GM23338 (cell line): ENCODE measurements around the gene C1orf74. TPM values are rescaled to one million over a fixed set of nuclear protein-coding genes. Genes with fewer than 3 reads are reported as not detected.

Source experiments
- ATAC-seq: fragments of 200-7000 bp; cut with Tn5 transposase; 3 replicates; pipeline ENCODE4 v1.9.1; 2020
- DNase-seq: peaks from one replicate; pipeline ENCODE4 v3.0.0-alpha.2; 2015; ENCODE audit warnings: low spot score
- H2AFZ ChIP-seq: fragments of 200-600 bp; sonication (generic); 2 replicates; pipeline ENCODE4 v1.8.0; 2016; ENCODE audit warnings: antibody characterized with exemption, mild to moderate bottlenecking, moderate library complexity
- H3F3A ChIP-seq: fragments of 200-600 bp; sonication (generic); replicated peaks from 2 replicates; pipeline ENCODE4 v1.8.0; 2017; ENCODE audit warnings: antibody characterized with exemption, mixed run types, low read depth
- H3K27ac ChIP-seq: fragments of 200-600 bp; sonication (generic); 2 replicates; pipeline ENCODE4 v1.6.1; 2016; ENCODE audit warnings: low read depth
- H3K27me3 ChIP-seq: fragments of 200-600 bp; sonication (generic); 2 replicates; pipeline ENCODE4 v1.8.0; 2016; ENCODE audit warnings: mild to moderate bottlenecking, mixed run types, moderate library complexity; ENCODE audit not compliant: insufficient read depth
- H3K36me3 ChIP-seq: fragments of 200-600 bp; sonication (generic); 2 replicates; pipeline ENCODE4 v1.8.0; 2016; ENCODE audit warnings: mild to moderate bottlenecking; ENCODE audit not compliant: insufficient read depth
- H3K4me1 ChIP-seq: fragments of 200-600 bp; sonication (generic); 2 replicates; pipeline ENCODE4 v1.8.0; 2016; ENCODE audit warnings: mild to moderate bottlenecking, moderate library complexity; ENCODE audit not compliant: insufficient read depth
- H3K4me2 ChIP-seq: fragments of 200-600 bp; sonication (generic); 2 replicates; pipeline ENCODE4 v1.7.1; 2017; ENCODE audit warnings: mixed run types
- H3K4me3 ChIP-seq: fragments of 200-600 bp; sonication (generic); 2 replicates; pipeline ENCODE4 v1.6.1; 2016; ENCODE audit warnings: mixed run types
- H3K79me2 ChIP-seq: fragments of 200-600 bp; sonication (generic); replicated peaks from 2 replicates; pipeline ENCODE4 v1.8.0; 2017; ENCODE audit warnings: mild to moderate bottlenecking; ENCODE audit not compliant: insufficient read depth
- H3K9me2 ChIP-seq: fragments of 200-600 bp; sonication (generic); 2 replicates; pipeline ENCODE4 v1.8.0; 2017; ENCODE audit not compliant: insufficient read depth
- H4K20me1 ChIP-seq: fragments of 200-600 bp; sonication (generic); replicated peaks from 2 replicates; pipeline ENCODE4 v1.8.0; 2017; ENCODE audit warnings: mild to moderate bottlenecking; ENCODE audit not compliant: insufficient read depth
- H3K27ac Mint-ChIP-seq: 2 replicates; pipeline ENCODE4 v1.8.0; 2020; ENCODE audit warnings: inconsistent platforms, mild to moderate bottlenecking, moderate library complexity, mixed read lengths
- H3K27me3 Mint-ChIP-seq: 3 replicates; pipeline ENCODE4 v1.8.0; 2022; ENCODE audit warnings: low read depth, mild to moderate bottlenecking, moderate library complexity, mixed read lengths, inconsistent platforms; ENCODE audit not compliant: insufficient read depth, poor library complexity
- H3K36me3 Mint-ChIP-seq: 3 replicates; pipeline ENCODE4 v1.8.0; 2021; ENCODE audit warnings: low read depth, mild to moderate bottlenecking, inconsistent platforms, moderate library complexity, mixed read lengths
- H3K4me1 Mint-ChIP-seq: 3 replicates; pipeline ENCODE4 v1.8.0; 2020; ENCODE audit warnings: mild to moderate bottlenecking, inconsistent platforms, mixed read lengths
- H3K4me3 Mint-ChIP-seq: 3 replicates; pipeline ENCODE4 v1.8.0; 2021; ENCODE audit warnings: moderate library complexity, mild to moderate bottlenecking, inconsistent platforms, mixed read lengths
- H3K9me3 Mint-ChIP-seq: 3 replicates; pipeline ENCODE4 v1.8.0; 2020; ENCODE audit warnings: moderate library complexity, mild to moderate bottlenecking, inconsistent platforms, mixed read lengths
- EZH2 ChIP-seq: fragments of 200-600 bp; sonication (generic); IDR thresholded peaks from one replicate; pipeline ENCODE4 v1.8.0; 2017; ENCODE audit warnings: antibody characterized with exemption, mild to moderate bottlenecking, low read depth; ENCODE audit not compliant: unreplicated experiment
- NANOG ChIP-seq: IDR thresholded peaks from 2 replicates; pipeline ENCODE4 v1.6.1; 2016; ENCODE audit warnings: antibody characterized with exemption, borderline replicate concordance
- POLR2AphosphoS5 ChIP-seq: IDR thresholded peaks from 2 replicates; pipeline ENCODE4 v1.6.1; 2016; ENCODE audit warnings: antibody characterized with exemption, low read depth
- STAT1 ChIP-seq: IDR thresholded peaks from one replicate; pipeline ENCODE4 v1.6.1; 2016; ENCODE audit warnings: antibody characterized with exemption; ENCODE audit not compliant: unreplicated experiment
- ZNF114 ChIP-seq: fragments of 250-450 bp; sonication (Bioruptor Pico); IDR thresholded peaks from 2 replicates; pipeline ENCODE4 v1.5.0; 2020; ENCODE audit warnings: mild to moderate bottlenecking, moderate library complexity
- polyA plus RNA-seq: library from polyadenylated mRNA; unstranded; fragments of >200 nt; fragmentation: Nextera tagmentation; extraction: Ambion mirVana; gene quantifications from 2 replicates; pipeline ENCODE4 v1.2.1, GENCODE V29; 2016
- total RNA-seq: library from RNA; depleted of rRNA; stranded (reverse); fragments of >200 nt; shearing (Covaris generic); gene quantifications from 2 replicates; pipeline ENCODE4 v1.2.3, GENCODE V29; 2014
- TF ChIP-seq, protein P1 (sequence below): fragments of 250-450 bp; sonication (Bioruptor Pico); IDR thresholded peaks from 2 replicates; pipeline ENCODE4 v1.5.0; 2020; ENCODE audit warnings: mild to moderate bottlenecking, moderate library complexity
- TF ChIP-seq, protein P2 (sequence below): IDR thresholded peaks from 2 replicates; pipeline ENCODE4 v1.6.1; 2016; ENCODE audit warnings: antibody characterized with exemption

The C1orf74 gene
- total and polyA plus RNA-seq, 2 experiments from 2014 or later, result 2.8 to 3.9 TPM

DNA sequence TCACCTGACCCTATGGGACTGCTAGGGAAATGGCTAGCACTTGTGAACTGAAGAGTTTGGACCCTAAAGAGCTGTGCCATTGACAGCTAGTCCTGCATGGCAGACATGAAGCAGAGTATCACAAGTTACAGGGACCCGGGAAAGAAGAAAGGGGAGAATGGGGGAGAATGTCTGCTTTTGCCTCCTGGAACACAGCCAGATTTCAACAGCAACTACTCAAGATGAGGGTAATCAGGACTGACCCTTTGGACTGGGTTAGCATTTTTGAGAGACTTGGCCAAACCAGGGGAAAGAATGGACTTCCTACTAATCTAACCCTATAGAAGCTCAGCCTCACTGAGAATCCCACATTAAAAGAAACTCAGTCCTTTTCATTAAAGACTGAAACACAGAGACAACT, 34.7 kb upstream of the C1orf74 start:
- no peak overlapping the region for H3K4me3 Mint-ChIP-seq
- H3K27me3 ChIP-seq, result no peaks in the 10 kb centered on the region
- H3F3A ChIP-seq, result no peaks in the 10 kb centered on the region
- H3K4me2 ChIP-seq, result no peak overlapping the region
- no peaks in the 10 kb centered on the region for H3K36me3 Mint-ChIP-seq
- TF ChIP-seq, protein P1, sequence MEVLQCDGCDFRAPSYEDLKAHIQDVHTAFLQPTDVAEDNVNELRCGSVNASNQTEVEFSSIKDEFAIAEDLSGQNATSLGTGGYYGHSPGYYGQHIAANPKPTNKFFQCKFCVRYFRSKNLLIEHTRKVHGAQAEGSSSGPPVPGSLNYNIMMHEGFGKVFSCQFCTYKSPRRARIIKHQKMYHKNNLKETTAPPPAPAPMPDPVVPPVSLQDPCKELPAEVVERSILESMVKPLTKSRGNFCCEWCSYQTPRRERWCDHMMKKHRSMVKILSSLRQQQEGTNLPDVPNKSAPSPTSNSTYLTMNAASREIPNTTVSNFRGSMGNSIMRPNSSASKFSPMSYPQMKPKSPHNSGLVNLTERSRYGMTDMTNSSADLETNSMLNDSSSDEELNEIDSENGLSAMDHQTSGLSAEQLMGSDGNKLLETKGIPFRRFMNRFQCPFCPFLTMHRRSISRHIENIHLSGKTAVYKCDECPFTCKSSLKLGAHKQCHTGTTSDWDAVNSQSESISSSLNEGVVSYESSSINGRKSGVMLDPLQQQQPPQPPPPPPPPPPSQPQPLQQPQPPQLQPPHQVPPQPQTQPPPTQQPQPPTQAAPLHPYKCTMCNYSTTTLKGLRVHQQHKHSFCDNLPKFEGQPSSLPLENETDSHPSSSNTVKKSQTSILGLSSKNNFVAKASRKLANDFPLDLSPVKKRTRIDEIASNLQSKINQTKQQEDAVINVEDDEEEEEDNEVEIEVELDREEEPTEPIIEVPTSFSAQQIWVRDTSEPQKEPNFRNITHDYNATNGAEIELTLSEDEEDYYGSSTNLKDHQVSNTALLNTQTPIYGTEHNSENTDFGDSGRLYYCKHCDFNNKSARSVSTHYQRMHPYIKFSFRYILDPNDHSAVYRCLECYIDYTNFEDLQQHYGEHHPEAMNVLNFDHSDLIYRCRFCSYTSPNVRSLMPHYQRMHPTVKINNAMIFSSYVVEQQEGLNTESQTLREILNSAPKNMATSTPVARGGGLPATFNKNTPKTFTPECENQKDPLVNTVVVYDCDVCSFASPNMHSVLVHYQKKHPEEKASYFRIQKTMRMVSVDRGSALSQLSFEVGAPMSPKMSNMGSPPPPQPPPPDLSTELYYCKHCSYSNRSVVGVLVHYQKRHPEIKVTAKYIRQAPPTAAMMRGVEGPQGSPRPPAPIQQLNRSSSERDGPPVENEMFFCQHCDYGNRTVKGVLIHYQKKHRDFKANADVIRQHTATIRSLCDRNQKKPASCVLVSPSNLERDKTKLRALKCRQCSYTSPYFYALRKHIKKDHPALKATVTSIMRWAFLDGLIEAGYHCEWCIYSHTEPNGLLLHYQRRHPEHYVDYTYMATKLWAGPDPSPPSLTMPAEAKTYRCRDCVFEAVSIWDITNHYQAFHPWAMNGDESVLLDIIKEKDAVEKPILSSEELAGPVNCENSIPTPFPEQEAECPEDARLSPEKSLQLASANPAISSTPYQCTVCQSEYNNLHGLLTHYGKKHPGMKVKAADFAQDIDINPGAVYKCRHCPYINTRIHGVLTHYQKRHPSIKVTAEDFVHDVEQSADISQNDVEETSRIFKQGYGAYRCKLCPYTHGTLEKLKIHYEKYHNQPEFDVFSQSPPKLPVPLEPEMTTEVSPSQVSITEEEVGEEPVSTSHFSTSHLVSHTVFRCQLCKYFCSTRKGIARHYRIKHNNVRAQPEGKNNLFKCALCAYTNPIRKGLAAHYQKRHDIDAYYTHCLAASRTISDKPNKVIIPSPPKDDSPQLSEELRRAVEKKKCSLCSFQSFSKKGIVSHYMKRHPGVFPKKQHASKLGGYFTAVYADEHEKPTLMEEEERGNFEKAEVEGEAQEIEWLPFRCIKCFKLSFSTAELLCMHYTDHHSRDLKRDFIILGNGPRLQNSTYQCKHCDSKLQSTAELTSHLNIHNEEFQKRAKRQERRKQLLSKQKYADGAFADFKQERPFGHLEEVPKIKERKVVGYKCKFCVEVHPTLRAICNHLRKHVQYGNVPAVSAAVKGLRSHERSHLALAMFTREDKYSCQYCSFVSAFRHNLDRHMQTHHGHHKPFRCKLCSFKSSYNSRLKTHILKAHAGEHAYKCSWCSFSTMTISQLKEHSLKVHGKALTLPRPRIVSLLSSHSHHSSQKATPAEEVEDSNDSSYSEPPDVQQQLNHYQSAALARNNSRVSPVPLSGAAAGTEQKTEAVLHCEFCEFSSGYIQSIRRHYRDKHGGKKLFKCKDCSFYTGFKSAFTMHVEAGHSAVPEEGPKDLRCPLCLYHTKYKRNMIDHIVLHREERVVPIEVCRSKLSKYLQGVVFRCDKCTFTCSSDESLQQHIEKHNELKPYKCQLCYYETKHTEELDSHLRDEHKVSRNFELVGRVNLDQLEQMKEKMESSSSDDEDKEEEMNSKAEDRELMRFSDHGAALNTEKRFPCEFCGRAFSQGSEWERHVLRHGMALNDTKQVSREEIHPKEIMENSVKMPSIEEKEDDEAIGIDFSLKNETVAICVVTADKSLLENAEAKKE (CRISPR knock-in tag), result no peak
- TF ChIP-seq ZNF114 (CRISPR knock-in tag) (no peak), STAT1 (no peak), POLR2AphosphoS5 (no peak), NANOG (no peak), EZH2 (no peak)
- TF ChIP-seq, protein P2, sequence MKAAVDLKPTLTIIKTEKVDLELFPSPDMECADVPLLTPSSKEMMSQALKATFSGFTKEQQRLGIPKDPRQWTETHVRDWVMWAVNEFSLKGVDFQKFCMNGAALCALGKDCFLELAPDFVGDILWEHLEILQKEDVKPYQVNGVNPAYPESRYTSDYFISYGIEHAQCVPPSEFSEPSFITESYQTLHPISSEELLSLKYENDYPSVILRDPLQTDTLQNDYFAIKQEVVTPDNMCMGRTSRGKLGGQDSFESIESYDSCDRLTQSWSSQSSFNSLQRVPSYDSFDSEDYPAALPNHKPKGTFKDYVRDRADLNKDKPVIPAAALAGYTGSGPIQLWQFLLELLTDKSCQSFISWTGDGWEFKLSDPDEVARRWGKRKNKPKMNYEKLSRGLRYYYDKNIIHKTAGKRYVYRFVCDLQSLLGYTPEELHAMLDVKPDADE, result no peak
- no peak for ATAC-seq
- peaks cover 10% of the 10 kb centered on the region for H3K27me3 Mint-ChIP-seq
- H3K9me2 ChIP-seq, result no peaks in the 10 kb centered on the region
- H3K4me1 ChIP-seq, result no peaks in the 10 kb centered on the region
- H3K27ac ChIP-seq, result no peak overlapping the region
- H4K20me1 ChIP-seq, result no peaks in the 10 kb centered on the region
- no peak overlapping the region for H3K27ac Mint-ChIP-seq
- H2AFZ ChIP-seq, result no peak overlapping the region
- no peaks in the 10 kb centered on the region for H3K36me3 ChIP-seq
- H3K9me3 Mint-ChIP-seq, result no peaks in the 10 kb centered on the region; the same call in 2 of the 3 replicates
- H3K79me2 ChIP-seq, result no peaks in the 10 kb centered on the region
- H3K4me3 ChIP-seq, result no peak overlapping the region
- H3K4me1 Mint-ChIP-seq, result peaks cover 7% of the 10 kb centered on the region
- DNase-seq, result no peak
